Measurements from ENCODE around the gene MAMLD1. TPM values are rescaled to one million over a fixed set of nuclear protein-coding genes. Genes with fewer than 3 reads are reported as not detected.

MAMLD1 gene
- total and polyA plus RNA-seq, 9 of the 15 experiments (the other 6 are each of a cell fraction or from before 2014, with no cell fraction given) = 0.12 to 0.18 TPM; not detected in 7

- Histone ChIP-seq H2AFZ (ENCODE audit: low read depth, low read length) (no peak overlapping the region), H3K4me1 (replicated peaks in 1 of 2; ENCODE audit: control insufficient read depth in 2 of 2, insufficient read depth in 2 of 2, low read length in 2 of 2) (no peaks in the 10 kb centered on the region), H3K27ac (ENCODE audit: extremely low read depth, low read depth, low read length) (no peak overlapping the region), H3K4me2 (ENCODE audit: insufficient read depth, low read length) (no peak overlapping the region), H3K4me3 (no peak overlapping the region), H3K9me3 (replicated peaks; ENCODE audit: control insufficient read depth, insufficient read depth, low read depth, low read length) (no peaks in the 10 kb centered on the region), H4K20me1 (replicated peaks; ENCODE audit: control insufficient read depth, insufficient read depth, low read length) (no peaks in the 10 kb centered on the region), H3K79me2 (ENCODE audit: control insufficient read depth, insufficient read depth, low read length) (no peaks in the 10 kb centered on the region), H3K9ac (ENCODE audit: insufficient read depth in 1 of 2, low read depth in 2 of 2, low read length in 2 of 2) (no peak overlapping the region), H3K27me3 (ENCODE audit: control insufficient read depth in 2 of 2, insufficient read depth in 2 of 2, low read length in 2 of 2) (no peaks in the 10 kb centered on the region), H3K36me3 (ENCODE audit: control insufficient read depth, insufficient read depth, low read length) (no peaks in the 10 kb centered on the region), H3K9me1 (ENCODE audit: control insufficient read depth, insufficient read depth, low read length) (no peaks in the 10 kb centered on the region)
- intact Hi-C loops (cut with micrococcal nuclease) = no loop called here
- no peak for DNase-seq (ENCODE audit: extremely low read depth in 1 of 4, low spot score in 3 of 4)
- FAIRE-seq = no peak
- ChIA-PET POLR2A (interaction anchor here (0.5 kb wide), 1 partner anchor 115 kb away, joined by 3 read pairs; no protein-coding TSS in a partner anchor), CTCF (ENCODE audit: low intra/inter-chr PET ratio) (no interaction called here)
- 0% methylated on average over 4 of the region's 8 CpGs for WGBS (ENCODE audit: insufficient coverage, low coverage, missing lambda C conversion rate)
- ATAC-seq = no peak
- in situ Hi-C loops (cut with MboI) = no loop called here
- BruUV-seq (replicated peaks) = no TSS peak
- TF ChIP-seq ASH1L (IDR thresholded peaks at IDR 0.05; ENCODE audit: borderline replicate concordance, low read depth, partially characterized antibody) = no peak
- TF ChIP-seq ETS2 (tag; IDR thresholded peaks at IDR 0.05; ENCODE audit: borderline replicate concordance, poor library complexity, severe bottlenecking) = no peak
- TF ChIP-seq KDM4B (IDR thresholded peaks at IDR 0.05; ENCODE audit: borderline replicate concordance in 2 of 2, low read depth in 1 of 2) = no peak
- TF ChIP-seq CBX5 (IDR thresholded peaks at IDR 0.05; ENCODE audit: borderline replicate concordance, low read depth) = no peak
- TF ChIP-seq ATF7 (IDR thresholded peaks at IDR 0.05) = no peak
- no peak for TF ChIP-seq ILK (tag; IDR thresholded peaks at IDR 0.05; ENCODE audit: borderline replicate concordance, low read depth)
- no peak for TF ChIP-seq MAFK (IDR thresholded peaks at IDR 0.05; ENCODE audit: low read length)
- TF ChIP-seq CHD7 (IDR thresholded peaks at IDR 0.05; ENCODE audit: low read depth, low read length) = no peak
- no peak for TF ChIP-seq NR4A1 (CRISPR knock-in tag; IDR thresholded peaks at IDR 0.05)
- TF ChIP-seq NR4A1 (tag; IDR thresholded peaks at IDR 0.05) = no peak
- TF ChIP-seq DIDO1 (tag; IDR thresholded peaks at IDR 0.05; ENCODE audit: low read depth) = no peak
- no peak for TF ChIP-seq SRSF3 (IDR thresholded peaks at IDR 0.05; ENCODE audit: insufficient read depth, low read length)
- TF ChIP-seq CHD2 (IDR thresholded peaks at IDR 0.05; ENCODE audit: low read depth, low read length) = no peak
- no peak for TF ChIP-seq TRIM24 (IDR thresholded peaks at IDR 0.05)
Observed at GRCh38 chrX:150338615-150339014, 24.5 kb upstream of the MAMLD1 start.

All from K562 (cell line).